GM18870 (cell line): ENCODE measurements around the gene C17orf67.
A peak's percentile ranks its signal among the peaks of the same experiment; 100 is the strongest.

Source experiments
- ATAC-seq: cut with Tn5 transposase; IDR thresholded peaks from one replicate; pipeline ENCODE4 v1.9.1; 2021; ENCODE audit warnings: moderate library complexity; ENCODE audit not compliant: unreplicated experiment

Gene C17orf67, protein sequence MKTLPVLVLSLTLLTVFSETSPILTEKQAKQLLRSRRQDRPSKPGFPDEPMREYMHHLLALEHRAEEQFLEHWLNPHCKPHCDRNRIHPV

GRCh38 chr17:56833809-56834379 is at the start of gene C17orf67, which contains the start of gene DGKE:
Gene C17orf67 (minus strand): TSS chr17:56833920. CDS start chr17:56815810, 18,110 bp downstream.
Gene DGKE (plus strand): TSS chr17:56834151. CDS start chr17:56834796, 645 bp downstream.
- peak; percentile 51 for ATAC-seq

- no peak for ATAC-seq
Observed at GRCh38 chr17:56881685-56882295, 48.1 kb upstream of the C17orf67 start.

DNA sequence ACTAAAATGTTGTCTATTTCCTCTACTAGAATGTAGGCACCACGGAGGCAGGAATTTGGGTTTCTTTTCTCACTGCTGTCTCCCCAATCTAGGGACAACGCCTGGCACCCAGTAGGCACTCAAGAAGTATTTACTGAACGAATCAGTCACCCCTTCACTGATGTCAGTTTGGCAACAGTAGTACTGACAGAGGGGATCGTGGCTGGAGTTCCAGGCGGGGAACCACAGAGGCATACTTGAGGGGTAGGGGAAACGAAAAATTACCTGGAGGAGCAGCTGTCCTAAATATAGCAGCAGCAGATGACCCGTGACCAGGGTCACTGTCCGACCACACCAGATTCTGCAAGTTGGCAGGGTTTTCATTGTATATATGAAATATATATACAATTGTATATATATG is 46.9 kb upstream of the C17orf67 start:
- ATAC-seq: no peak

- ATAC-seq: no peak
Observed at GRCh38 chr17:56880133-56880532, 46.4 kb upstream of the C17orf67 start.

DNA sequence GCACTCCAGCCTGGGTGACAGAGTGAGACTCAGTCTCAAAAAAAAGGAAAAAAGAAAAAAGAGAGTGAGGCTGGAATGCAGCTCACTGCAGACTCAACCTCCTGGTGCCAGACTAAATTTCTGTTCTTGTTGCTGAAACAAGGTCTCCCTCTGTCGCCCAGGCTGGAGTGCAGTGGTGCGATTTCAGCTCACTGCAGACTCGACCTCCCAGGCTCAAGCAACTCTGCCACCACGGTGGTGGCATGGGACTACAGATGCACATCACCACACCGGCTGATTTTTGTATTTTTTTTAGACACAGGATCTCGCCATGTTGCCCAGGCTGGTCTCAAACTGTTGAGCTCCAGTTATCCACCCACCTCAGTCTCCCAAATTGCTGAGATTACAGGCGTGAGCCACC is 45.6 kb upstream of the C17orf67 start:
- no peak for ATAC-seq

DNA sequence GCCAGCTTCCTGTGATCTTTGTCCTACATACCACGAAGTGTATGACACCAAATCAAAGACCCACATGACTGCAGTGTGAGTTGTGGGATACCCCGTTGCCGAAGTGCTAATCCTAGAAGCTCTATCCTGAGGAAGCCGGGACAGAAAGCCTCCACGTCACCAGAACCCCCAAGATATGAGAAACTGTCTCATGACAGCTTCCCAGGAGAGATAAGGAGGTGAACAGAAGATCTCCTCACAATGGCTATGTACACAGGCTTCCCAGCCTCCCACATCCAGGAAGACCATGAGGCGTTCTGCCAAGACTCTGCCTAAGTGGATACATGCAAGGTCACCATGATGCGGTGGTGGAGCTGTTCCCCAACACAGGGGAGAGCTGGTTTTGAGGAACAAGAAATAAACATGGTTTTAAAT is 43.1 kb upstream of the C17orf67 start:
- ATAC-seq: no peak

DNA sequence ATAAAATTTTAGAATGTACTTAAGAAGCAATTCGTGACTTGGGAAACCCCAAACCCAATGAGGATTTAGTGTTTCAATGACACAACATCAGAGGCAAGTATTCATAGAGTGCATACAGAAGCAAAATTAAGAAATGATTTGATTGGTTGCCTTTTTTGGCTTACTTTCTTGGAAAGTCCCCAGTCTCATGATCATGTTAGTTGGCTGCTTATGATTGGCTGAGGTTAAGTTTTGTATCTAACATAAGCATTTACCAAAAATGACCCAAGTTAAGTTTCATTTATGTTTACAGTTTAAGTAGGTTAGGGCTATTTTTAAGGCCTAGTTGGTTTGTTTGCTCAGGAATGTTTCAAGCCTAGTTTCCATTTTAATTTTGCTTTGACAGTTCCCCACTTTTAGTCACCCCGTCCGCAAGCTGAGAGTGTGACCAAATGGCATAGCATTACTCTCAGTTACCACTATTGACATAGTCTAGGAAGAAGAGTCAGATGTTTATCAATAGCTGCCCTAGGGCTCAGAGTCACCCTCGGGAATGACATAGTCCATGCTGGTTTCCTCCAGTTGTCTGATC is 36.4 kb upstream of the C17orf67 start:
- peak; percentile 52 for ATAC-seq

DNA sequence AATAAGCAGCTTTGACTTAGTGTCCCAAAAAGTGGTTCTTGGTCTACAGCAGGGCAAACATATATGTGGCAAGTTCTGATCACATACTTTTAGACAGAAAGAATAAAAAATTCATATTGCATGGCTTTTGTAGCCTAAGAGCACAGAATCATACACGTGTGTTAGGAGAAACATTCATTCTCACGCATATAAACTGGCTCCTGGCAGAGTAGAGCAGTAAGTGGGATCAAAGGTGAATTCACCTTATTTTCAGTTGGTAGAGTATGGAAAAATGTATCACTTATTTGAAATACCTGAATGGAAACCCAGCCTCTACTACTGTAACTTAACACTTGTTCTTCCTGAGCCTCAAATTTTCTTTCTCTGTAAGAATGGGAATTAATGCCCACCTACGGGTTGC is 35.0 kb upstream of the C17orf67 start:
- no peak for ATAC-seq

- ATAC-seq: no peak
Observed at GRCh38 chr17:56867948-56868376, 34.2 kb upstream of the C17orf67 start.

- ATAC-seq: no peak
Observed at GRCh38 chr17:56866496-56866895, 32.8 kb upstream of the C17orf67 start.

- ATAC-seq: no peak
Observed at GRCh38 chr17:56866076-56866475, 32.4 kb upstream of the C17orf67 start.

- no peak for ATAC-seq
Observed at GRCh38 chr17:56863974-56864373, 30.3 kb upstream of the C17orf67 start.

DNA sequence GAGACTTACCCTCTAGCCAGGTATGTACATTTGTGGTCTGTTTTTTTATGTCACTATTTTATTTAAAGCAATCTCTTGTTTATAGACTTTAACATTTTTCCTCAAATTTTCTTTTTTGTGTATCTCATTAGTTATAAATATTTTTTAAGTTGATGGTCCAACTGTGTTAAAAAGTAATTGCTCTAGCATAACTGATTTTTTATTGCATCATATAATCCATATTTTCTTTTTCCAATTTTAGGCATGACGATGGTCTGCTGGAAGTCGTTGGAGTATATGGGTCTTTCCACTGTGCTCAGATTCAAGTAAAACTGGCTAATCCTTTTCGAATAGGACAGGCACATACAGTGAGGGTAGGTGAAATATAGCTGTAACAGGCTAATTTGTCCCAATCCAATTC is 28.2 kb upstream of the C17orf67 start:
- no peak for ATAC-seq

GRCh38 chr17:56851008-56851407 is 17.3 kb upstream of the C17orf67 start:
- no peak for ATAC-seq

GRCh38 chr17:56850591-56850990 is 16.9 kb upstream of the C17orf67 start:
- no peak for ATAC-seq

DNA sequence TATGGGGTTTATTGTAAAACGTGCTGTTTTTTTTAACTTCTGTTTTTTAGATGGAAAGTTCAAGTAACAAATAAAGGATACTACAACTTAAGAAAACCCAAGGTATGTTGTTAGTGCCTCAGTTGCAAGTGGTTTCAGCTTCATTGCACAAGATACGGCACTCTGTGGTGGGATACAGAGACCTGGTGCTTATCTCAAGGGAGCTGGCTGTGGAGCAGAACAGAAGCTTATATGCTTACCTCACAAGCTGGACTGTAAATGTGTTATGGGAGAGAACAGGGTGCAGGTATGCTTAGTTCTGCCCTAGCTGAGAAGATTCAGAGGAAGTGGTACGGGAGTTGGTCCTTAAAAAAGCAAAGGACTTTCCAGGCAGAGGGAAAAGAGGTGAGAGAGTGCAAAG is 15.4 kb upstream of the C17orf67 start:
- no peak for ATAC-seq

- no peak for ATAC-seq
Observed at GRCh38 chr17:56847106-56847505, 13.4 kb upstream of the C17orf67 start.

- no peak for ATAC-seq
Observed at GRCh38 chr17:56845934-56846333, 12.2 kb upstream of the C17orf67 start.

DNA sequence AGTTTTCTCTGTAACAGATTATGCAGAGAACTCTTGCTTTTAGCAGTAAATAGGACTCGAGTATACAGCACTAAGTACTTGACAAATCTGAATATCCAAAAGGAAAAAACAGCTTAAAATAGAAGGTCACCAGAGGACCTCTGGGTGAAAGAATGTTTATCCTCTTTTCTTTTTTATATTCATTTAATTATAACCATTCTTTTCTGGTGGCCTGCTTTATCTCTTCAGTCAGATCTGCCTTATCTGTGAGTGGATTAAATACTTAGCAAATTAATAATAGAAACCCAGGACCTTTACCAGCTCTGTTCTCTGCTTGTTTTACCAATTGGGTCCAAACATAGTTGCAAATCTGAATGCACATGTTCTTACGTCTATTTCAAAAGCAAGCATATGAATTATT is 8.9 kb upstream of the C17orf67 start:
- no peak for ATAC-seq

DNA sequence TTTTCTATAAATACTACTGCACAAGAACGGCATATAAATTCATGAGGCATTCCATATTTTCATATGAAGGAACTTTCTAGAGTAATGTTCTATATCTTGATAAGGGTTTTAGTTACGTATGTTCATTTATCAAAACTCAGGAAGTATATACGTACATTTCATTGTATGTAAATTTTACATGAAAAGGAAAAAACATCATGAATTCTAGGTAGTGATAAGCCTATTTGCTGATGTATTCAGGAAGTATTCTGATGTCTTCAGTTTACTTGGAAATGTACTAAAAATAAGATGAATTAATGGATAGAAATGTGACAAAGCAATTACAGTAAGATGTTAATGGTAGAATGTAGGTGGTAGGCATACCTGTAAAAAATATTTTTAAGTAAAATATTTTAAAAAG is 5.0 kb upstream of the C17orf67 start:
- no peak for ATAC-seq

DNA sequence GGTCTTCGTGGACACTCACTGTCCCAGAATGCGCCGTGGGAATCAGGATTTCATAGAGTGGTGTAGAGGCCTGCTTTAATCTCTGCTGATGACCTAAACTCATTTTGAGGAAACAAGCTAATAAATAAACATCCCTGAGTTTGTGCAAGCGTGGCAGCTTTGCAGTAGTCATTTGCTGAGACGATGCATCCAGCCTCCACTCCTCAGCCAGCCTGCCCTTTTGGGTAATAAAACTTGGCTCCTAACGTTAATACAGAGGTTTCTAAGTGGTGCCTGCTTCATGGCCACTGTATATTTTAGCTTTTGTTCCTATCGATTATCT is 1.5 kb upstream of the C17orf67 start:
- no peak for ATAC-seq
